ENCODE results near the gene ACVRL1. TPM values are rescaled to one million over a fixed set of nuclear protein-coding genes. Genes with fewer than 3 reads are reported as not detected.

ACVRL1 gene
- total and polyA plus RNA-seq, 8 donors: 74.2 to 173 (median 95.8) TPM

DNA sequence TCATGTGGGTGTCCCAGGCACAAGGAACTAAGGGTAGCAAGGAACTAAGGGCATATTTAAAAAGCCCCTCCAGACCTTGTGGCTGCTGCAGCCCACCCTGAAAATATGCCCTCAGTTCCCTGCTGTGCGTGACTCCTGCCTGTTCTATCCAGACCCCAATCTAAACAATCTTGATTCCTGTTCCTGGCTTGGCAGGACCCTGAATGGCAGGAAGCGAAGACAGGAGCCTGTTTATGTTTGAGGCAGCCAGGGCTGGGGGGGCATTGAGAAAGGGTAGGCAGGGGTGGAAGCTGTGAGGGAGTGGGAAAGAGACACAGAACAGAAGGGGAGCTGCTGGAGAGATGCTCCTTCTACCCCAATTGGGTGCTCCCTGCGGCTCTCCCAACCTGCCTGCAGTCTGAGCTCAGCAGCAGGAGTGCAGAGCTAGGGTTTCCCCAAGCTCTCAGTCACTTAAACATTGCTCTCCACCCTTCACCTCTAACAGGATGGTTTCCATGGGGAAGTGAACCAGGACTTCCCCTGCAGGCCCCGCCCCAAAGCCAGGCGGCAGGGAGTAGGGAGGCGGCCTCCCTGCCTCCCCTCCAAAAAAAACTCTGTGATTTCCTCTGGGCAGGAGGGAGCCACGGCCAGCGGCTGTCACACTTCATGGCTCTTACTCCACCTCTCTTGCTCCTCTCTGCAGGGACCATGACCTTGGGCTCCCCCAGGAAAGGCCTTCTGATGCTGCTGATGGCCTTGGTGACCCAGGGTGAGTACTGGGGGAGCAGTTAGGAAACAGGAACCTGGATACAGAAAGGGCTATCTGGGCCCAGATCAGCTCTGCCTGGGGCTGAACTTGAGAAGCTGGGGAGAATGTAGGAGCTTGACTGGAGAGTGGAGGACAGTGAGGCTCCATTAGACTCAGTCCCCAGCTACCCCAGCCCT is 4.7 kb downstream of the ACVRL1 start:
- H3K27me3 ChIP-seq: peaks cover 9 to 22% of the 10 kb centered on the region in 2 donors
- TF ChIP-seq, protein P1, sequence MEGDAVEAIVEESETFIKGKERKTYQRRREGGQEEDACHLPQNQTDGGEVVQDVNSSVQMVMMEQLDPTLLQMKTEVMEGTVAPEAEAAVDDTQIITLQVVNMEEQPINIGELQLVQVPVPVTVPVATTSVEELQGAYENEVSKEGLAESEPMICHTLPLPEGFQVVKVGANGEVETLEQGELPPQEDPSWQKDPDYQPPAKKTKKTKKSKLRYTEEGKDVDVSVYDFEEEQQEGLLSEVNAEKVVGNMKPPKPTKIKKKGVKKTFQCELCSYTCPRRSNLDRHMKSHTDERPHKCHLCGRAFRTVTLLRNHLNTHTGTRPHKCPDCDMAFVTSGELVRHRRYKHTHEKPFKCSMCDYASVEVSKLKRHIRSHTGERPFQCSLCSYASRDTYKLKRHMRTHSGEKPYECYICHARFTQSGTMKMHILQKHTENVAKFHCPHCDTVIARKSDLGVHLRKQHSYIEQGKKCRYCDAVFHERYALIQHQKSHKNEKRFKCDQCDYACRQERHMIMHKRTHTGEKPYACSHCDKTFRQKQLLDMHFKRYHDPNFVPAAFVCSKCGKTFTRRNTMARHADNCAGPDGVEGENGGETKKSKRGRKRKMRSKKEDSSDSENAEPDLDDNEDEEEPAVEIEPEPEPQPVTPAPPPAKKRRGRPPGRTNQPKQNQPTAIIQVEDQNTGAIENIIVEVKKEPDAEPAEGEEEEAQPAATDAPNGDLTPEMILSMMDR (IDR thresholded peaks at IDR 0.05): no peak
- H3K9me3 ChIP-seq: no peaks in the 10 kb centered on the region
- DNase-seq (peak in 1 of 4 donors; percentile 87), ATAC-seq (peak; percentile 77)
- peak overlapping the region; percentile 59 to 87 for H3K27ac ChIP-seq
- intact Hi-C loops (cut with DNase I): no loop called here
- peak overlapping the region in 1 of 2 donors; percentile 38 for H3K4me3 ChIP-seq
- peaks cover 0 to 20% of the 10 kb centered on the region in 2 donors for H3K36me3 ChIP-seq
- H3K4me1 ChIP-seq: peaks cover 16 to 65% of the 10 kb centered on the region in 2 donors

DNA sequence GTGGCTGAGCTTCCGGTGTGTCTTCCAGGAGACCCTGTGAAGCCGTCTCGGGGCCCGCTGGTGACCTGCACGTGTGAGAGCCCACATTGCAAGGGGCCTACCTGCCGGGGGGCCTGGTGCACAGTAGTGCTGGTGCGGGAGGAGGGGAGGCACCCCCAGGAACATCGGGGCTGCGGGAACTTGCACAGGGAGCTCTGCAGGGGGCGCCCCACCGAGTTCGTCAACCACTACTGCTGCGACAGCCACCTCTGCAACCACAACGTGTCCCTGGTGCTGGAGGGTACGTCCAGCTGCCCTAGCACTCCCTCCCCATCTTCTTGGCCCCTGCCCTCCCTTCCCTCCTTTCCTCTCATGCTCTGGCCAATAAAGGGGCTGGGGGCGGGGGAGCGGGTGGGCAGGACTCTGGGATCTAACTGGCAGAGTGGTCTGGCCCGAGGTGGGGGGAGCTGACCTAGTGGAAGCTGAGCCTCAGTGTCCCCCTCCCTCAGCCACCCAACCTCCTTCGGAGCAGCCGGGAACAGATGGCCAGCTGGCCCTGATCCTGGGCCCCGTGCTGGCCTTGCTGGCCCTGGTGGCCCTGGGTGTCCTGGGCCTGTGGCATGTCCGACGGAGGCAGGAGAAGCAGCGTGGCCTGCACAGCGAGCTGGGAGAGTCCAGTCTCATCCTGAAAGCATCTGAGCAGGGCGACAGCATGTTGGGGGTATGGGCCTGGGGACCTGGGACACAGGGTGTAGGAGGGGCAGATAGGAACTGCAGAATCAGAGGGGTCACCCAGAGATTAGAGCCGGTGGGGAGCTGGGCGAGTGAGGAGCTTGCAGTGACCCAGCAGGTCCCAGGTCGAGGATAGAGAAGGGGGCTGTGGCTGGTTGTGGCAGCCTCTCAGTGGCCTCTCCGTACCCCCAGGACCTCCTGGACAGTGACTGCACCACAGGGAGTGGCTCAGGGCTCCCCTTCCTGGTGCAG is 6.0 kb downstream of the ACVRL1 start:
- TF ChIP-seq, protein P1 (IDR thresholded peaks at IDR 0.05): no peak
- ATAC-seq: no peak
- Histone ChIP-seq H3K9me3 (no peaks in the 10 kb centered on the region), H3K4me1 (peaks cover 16 to 65% of the 10 kb centered on the region in 2 donors), H3K27me3 (peaks cover 0 to 9% of the 10 kb centered on the region in 2 donors), H3K36me3 (peaks cover 0 to 20% of the 10 kb centered on the region in 2 donors), H3K4me3 (peak overlapping the region in 1 of 2 donors; percentile 38), H3K27ac (peak overlapping the region; percentile 59 to 87)
- intact Hi-C loops (cut with DNase I): no loop called here
- no peak for DNase-seq

DNA sequence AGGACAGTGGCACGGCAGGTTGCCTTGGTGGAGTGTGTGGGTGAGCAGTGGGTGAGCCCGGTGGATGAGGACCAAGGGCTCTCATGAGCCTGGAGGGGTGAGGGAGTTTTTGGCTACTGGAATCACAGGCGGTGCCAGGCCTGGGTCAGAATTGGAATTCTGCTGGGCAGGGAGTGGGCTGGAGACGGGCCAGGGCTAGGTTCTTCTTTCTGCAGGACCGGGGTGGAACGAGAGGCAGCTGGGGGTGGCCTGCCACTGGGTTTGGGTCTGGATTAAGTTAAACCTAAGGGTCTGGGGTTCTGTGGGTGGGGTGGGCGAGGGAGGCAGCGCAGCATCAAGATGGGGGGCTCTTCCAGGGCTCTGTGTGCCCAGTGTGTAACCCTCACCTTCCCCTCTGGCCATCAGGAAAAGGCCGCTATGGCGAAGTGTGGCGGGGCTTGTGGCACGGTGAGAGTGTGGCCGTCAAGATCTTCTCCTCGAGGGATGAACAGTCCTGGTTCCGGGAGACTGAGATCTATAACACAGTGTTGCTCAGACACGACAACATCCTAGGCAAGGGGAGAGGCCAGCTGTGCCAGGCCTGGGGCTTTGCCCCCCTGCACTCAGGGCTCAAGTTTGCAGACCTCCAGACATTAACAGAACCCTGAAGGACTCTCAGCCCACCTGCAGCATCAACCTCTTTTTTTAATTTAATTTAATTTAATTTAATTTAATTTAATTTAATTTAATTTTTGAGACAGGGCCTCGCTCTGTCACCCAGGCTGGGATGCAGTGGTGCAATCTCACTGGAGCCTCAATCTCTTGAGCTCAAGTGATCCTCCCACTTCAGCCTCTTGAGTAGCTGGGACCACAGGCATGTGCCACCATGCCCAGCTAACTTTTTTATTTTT is 7.0 kb downstream of the ACVRL1 start:
- H3K4me1 ChIP-seq: peaks cover 16 to 65% of the 10 kb centered on the region in 2 donors
- peak overlapping the region in 1 of 2 donors; percentile 38 for H3K4me3 ChIP-seq
- peak overlapping the region in 1 of 2 donors; percentile 87 for H3K27ac ChIP-seq
- intact Hi-C loops (cut with DNase I): no loop called here
- no peaks in the 10 kb centered on the region for H3K27me3 ChIP-seq
- ATAC-seq: no peak
- TF ChIP-seq, protein P1 (IDR thresholded peaks at IDR 0.05): no peak
- peaks cover 0 to 25% of the 10 kb centered on the region in 2 donors for H3K36me3 ChIP-seq
- no peaks in the 10 kb centered on the region for H3K9me3 ChIP-seq
- DNase-seq: no peak

DNA sequence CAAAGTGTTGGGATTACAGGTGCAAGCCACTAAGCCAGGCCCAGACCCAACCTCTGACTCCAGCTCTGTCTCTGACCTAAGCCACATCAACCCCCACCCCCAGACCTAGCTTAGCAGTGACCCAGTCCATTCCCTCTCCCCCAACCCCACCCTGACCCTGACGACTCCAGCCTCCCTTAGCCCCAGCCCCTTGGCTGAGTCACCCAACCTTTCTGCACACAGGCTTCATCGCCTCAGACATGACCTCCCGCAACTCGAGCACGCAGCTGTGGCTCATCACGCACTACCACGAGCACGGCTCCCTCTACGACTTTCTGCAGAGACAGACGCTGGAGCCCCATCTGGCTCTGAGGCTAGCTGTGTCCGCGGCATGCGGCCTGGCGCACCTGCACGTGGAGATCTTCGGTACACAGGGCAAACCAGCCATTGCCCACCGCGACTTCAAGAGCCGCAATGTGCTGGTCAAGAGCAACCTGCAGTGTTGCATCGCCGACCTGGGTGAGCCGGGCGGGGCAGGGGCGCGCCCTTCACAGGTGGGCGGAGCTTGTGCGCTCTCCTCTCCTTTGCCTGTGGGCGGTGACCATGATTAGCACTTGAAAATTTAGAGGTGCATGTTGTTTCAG is 7.8 kb downstream of the ACVRL1 start:
- Histone ChIP-seq H3K36me3 (peaks cover 0 to 33% of the 10 kb centered on the region in 2 donors), H3K27ac (no peak overlapping the region), H3K27me3 (no peaks in the 10 kb centered on the region), H3K4me1 (peaks cover 16 to 61% of the 10 kb centered on the region in 2 donors), H3K9me3 (no peaks in the 10 kb centered on the region), H3K4me3 (no peak overlapping the region)
- DNase-seq (no peak), ATAC-seq (no peak)
- intact Hi-C loops (cut with DNase I): no loop called here
- TF ChIP-seq, protein P1 (IDR thresholded peaks at IDR 0.05): no peak
